ENCODE results near the gene MT1M. TPM values are rescaled to one million over a fixed set of nuclear protein-coding genes. Genes with fewer than 3 reads are reported as not detected.

Gene MT1M
- total RNA-seq, 1 donor from 2014 or later, result 1.2 TPM

GRCh38 chr16:56589141-56590039 lies 43.1 kb upstream of the MT1M start, which contains the start of gene MT3:
TSS of gene MT3 (plus strand) at chr16:56589528. CDS start at chr16:56589591, 63 bp downstream.
- Mint-ChIP-seq H3K4me1 (ENCODE audit: unreplicated experiment) (peaks cover 9% of the 10 kb centered on the region), H3K27me3 (ENCODE audit: unreplicated experiment) (peaks cover 44% of the 10 kb centered on the region), H3K36me3 (ENCODE audit: unreplicated experiment) (no peaks in the 10 kb centered on the region), H3K9me3 (ENCODE audit: unreplicated experiment) (no peaks in the 10 kb centered on the region), H3K27ac (ENCODE audit: unreplicated experiment) (no peak within 1 kb of the TSS), H3K4me3 (ENCODE audit: unreplicated experiment) (peak within 1 kb of the TSS; percentile 71)
- TF ChIP-seq CTCF (IDR thresholded peaks at IDR 0.05), result no peak
- DNase-seq (ENCODE audit: extremely low spot score, unreplicated experiment), result no peak

- Mint-ChIP-seq H3K27ac (ENCODE audit: unreplicated experiment) (no peak overlapping the region), H3K4me1 (ENCODE audit: unreplicated experiment) (peaks cover 9% of the 10 kb centered on the region), H3K27me3 (ENCODE audit: unreplicated experiment) (peaks cover 38% of the 10 kb centered on the region), H3K9me3 (ENCODE audit: unreplicated experiment) (no peaks in the 10 kb centered on the region), H3K36me3 (ENCODE audit: unreplicated experiment) (no peaks in the 10 kb centered on the region), H3K4me3 (ENCODE audit: unreplicated experiment) (no peak overlapping the region)
- no peak for DNase-seq (ENCODE audit: extremely low spot score, unreplicated experiment)
- no peak for TF ChIP-seq CTCF (IDR thresholded peaks at IDR 0.05)
Observed at GRCh38 chr16:56591377-56592060, 40.9 kb upstream of the MT1M start.

GRCh38 chr16:56593573-56594291 lies 38.7 kb upstream of the MT1M start:
- Mint-ChIP-seq H3K36me3 (ENCODE audit: unreplicated experiment) (no peaks in the 10 kb centered on the region), H3K9me3 (ENCODE audit: unreplicated experiment) (peaks cover 6% of the 10 kb centered on the region), H3K4me3 (ENCODE audit: unreplicated experiment) (no peak overlapping the region), H3K27ac (ENCODE audit: unreplicated experiment) (no peak overlapping the region), H3K27me3 (ENCODE audit: unreplicated experiment) (peaks cover 34% of the 10 kb centered on the region), H3K4me1 (ENCODE audit: unreplicated experiment) (peaks cover 7% of the 10 kb centered on the region)
- no peak for DNase-seq (ENCODE audit: extremely low spot score, unreplicated experiment)
- no peak for TF ChIP-seq CTCF (IDR thresholded peaks at IDR 0.05)

- DNase-seq (ENCODE audit: extremely low spot score, unreplicated experiment), result no peak
- Mint-ChIP-seq H3K9me3 (ENCODE audit: unreplicated experiment) (peaks cover 6% of the 10 kb centered on the region), H3K27me3 (ENCODE audit: unreplicated experiment) (peaks cover 32% of the 10 kb centered on the region), H3K36me3 (ENCODE audit: unreplicated experiment) (no peaks in the 10 kb centered on the region), H3K4me3 (ENCODE audit: unreplicated experiment) (no peak overlapping the region), H3K27ac (ENCODE audit: unreplicated experiment) (no peak overlapping the region), H3K4me1 (ENCODE audit: unreplicated experiment) (peaks cover 5% of the 10 kb centered on the region)
- no peak for TF ChIP-seq CTCF (IDR thresholded peaks at IDR 0.05)
Observed at GRCh38 chr16:56594292-56594619, 38.2 kb upstream of the MT1M start.

All from osteocyte (in vitro differentiated cells).